ENCODE results near the gene PRPH2.

PRPH2 gene, protein sequence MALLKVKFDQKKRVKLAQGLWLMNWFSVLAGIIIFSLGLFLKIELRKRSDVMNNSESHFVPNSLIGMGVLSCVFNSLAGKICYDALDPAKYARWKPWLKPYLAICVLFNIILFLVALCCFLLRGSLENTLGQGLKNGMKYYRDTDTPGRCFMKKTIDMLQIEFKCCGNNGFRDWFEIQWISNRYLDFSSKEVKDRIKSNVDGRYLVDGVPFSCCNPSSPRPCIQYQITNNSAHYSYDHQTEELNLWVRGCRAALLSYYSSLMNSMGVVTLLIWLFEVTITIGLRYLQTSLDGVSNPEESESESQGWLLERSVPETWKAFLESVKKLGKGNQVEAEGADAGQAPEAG

DNA sequence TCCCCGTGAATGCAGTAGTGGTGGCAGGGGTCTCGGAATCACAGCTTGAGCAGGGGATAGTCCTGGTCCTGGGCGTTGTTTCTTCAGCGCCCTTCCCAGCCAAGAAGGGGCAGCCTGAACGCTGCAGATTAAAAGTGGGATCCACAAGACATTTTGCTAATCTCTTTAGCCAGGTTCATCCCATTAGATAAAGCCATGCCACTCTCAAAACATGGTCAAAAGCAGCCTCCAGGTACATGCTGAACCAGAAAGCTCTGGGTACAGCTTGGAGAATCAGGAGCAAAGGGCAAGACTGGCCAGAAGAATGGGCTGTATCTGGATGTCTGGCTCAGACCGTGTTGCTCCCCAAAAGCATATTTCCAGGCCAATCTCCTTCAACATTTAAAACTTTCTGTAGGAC lies at the start of gene PRPH2:
PRPH2 (minus strand) TSS at position 101 of the 400 bp plus-strand sequence. CDS start 263 bp downstream, outside the sequence.
- DNase-seq (ENCODE audit: low read depth in 2 of 2), result no peak

DNA sequence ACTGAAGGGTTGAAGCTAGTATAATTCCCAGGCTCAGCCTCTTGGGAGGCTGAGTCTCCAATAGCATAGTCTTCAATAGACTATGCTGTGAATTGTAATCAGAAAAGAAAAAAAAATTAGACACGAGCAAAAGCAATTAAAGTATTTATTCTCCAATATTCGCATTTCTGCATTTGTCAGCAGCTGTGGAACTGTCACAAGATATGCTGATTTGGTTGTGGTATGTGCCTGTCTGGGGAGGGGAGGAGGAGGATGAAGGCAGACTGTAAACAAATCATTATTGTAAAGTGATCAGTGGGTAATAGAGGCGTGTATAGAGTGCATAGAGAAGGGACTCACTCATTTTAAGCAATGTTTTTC lies 49.3 kb upstream of the PRPH2 start:
- DNase-seq (ENCODE audit: low read depth in 2 of 2), result no peak

DNA sequence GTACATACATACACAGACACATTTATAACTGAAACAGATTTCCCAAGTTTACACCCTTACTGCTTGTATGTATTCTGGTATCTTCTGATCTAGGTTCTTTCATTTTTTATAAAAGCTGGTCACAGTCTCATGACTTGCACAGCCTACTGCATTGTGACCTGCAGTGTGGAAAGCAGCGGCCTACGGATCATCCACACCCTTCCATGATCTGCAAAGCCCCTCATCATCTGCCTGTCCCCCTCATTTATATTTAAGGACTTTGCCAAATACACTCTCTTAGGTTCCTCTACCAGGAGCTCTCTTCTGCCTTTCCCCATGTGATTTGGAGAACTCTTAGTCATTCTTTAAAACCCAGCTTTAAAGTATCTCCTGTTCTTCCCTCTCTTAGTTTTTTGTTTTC lies 47.4 kb upstream of the PRPH2 start:
- no peak for DNase-seq (ENCODE audit: low read depth in 2 of 2)

DNA sequence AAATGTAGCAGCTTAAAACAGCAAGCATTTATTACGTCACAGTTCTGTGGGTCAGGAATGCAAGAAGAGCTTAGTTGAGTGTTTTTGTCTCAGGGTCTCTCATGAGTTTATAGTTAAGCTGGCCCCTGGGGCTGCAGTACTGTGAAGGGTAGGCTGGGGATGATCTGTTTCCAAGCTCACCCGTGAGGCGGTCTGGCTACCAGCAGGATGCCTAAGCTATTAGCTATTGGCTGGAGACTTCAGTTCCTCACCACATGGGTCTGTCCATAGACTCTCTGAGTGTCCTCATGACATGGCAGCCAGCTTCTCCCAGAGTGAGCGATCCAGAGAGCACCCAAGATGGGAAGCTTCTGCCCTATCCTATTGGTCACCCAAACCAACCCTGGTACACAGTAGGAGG lies 46.7 kb upstream of the PRPH2 start:
- DNase-seq (ENCODE audit: low read depth in 2 of 2), result no peak

DNA sequence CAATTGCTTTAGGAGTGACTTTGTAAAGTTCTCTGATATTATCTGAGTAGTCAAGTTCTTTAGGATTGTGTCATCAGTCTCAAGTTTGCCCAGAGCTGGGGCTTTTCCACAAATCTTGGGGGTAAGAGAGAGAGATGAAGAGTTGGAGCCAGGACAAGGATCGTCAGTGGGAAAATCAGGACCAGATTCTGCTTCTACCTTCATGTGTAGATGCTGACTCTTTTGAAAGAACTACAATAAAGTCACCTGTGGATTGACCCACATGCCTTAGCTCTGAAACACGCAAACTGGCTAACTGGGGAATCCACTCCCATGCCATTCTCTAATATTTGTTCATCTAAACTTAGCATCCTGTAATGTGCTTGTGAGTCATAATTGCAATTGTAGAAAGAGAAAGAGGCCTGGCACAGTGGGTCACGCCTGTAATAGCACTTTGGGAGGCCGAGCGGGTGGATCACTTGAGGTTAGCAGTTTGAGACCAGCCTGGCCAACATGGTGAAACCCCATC lies 43.8 kb upstream of the PRPH2 start:
- no peak for DNase-seq (ENCODE audit: low read depth in 2 of 2)

DNA sequence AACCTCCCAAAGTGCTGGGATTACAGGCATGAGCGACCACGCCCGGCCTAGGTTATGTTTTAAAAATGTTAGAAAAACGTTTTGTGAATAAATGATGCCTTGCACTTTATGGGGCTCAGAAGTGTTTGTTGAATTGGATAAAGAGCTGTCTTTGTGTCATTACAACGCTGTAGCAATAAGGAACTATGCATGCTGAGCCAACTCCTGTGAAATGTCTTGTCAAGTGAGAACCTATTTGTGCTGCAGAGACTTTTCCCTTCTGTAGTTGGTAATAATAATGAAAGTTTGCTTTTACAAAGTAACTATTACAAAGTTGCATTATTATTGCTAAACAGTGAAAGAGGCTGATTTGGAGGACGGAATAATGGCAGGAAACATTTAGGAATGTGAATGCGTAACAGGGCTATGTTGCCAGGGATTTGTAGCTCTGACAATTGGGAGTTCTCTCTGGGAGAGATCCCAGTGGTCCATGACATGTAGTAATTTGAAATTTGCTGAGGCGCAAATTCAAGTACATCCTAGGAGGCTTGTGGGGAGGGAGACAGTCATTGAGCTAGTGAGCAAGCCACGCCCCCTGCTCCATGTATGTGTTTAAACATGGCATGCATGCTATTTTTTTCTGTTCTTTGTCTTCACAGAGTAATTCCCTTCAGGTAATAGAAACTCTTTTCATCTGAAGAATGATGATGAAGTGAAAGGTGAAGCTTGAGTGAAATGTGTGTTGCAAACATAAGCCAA lies 42.7 kb upstream of the PRPH2 start:
- no peak for DNase-seq (ENCODE audit: low read depth in 2 of 2)

DNA sequence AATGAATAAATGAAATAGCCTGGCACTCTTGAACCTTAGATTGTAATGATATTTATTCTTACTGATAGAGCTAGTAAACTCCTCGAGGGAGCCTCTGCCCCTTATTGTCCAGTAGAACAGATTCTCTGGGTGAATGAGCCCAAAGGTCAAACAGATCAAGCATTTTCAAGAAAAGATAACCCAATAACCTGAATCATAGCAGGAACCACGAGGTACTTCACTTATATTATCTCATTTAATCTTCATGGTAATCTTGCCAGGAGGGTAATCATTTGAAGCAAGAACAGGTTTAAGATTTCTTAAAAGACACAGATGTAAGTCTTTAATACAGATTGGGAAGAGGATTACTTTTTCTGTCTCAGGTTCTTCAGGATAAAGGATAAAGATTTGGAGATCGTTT lies 40.6 kb upstream of the PRPH2 start:
- DNase-seq (ENCODE audit: low read depth in 2 of 2), result no peak

DNA sequence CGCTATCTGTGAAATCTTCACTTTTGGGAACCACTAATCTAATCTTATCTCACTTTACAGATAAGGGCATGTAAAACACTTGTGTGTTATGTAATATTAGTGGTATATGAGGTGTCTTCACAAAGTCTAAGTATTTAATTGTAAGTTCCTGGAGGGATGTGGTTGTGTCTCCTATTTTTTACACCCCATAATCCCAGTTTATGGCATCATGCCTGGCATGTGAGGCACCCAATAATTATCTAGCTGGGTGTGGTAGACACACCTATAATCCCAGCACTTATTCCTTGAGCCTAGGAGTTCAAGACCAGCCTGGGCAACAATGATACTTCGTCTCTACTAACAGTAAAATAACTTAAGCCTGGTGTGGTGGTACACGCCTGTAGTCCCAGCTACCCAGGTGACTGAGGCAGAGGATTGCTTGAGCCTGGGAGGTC lies 40.0 kb upstream of the PRPH2 start:
- DNase-seq (ENCODE audit: low read depth in 2 of 2), result no peak

DNA sequence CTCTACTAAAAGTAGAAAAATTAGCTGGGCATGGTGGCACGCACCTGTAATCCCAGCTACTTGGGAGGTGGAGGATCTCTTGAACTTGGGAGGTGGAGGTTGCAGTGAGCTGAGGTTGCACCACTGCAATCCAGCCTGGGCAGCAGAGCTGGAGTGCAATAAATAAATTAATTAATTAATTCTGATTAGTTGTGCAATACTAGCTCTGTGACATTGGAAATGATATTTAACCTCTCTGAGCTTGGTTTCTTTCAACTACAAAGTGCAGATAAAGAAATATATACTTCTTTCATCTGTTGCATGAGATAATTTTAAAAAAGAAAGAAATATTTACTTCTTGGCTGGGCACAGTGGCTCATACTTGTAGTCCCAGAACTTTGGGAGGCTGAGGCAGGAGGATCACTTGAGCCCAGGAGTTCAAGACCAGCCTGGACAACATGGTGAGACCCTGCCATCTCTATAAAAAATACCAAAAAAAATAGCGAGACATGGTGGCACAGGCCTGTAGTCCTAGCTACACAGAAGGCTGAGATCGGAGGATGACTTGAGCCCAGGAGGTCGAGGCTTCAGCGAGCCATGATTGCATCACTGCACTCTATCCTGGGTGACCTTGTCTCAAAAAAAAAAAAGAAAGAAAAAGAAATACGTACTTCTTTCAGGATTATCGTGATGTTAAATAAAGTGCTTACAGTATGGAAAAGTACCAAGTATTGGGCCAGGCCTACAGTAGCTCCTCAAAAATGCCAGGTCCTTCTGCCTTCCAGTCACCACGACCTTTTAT lies 39.1 kb upstream of the PRPH2 start:
- DNase-seq (ENCODE audit: low read depth in 2 of 2), result no peak

DNA sequence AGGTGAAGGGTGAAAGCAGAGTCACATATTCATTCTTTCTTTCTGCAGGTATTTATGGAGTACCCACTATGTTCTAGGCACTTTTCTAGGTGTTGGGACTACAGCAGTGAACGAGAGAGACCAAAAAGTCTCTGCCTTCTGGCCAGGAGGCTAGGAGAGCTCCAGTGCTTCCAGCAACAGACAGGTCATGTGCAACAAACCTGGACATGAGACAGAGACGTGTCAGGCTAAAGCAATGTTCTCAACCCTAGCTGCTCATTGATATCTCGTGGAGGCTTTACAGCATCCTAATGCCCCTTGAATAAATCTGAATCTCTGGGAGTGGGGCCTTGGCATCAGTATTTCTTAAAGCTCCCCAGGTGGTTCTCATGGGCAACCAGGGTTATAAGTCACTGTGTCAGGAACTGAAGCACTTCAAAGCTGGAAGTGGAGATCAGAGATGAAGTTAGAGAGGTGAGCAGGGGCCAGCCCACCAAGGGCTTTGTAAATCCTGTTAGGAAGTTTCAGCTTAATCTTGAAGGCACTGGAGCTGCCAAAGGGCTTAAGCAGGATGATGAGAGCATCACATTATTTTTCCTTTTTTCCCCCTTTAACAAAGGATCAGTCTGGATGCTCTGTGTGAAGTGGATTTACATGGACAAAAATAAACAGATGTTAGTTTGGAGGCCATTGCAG lies 36.5 kb upstream of the PRPH2 start:
- no peak for DNase-seq (ENCODE audit: low read depth in 2 of 2)

DNA sequence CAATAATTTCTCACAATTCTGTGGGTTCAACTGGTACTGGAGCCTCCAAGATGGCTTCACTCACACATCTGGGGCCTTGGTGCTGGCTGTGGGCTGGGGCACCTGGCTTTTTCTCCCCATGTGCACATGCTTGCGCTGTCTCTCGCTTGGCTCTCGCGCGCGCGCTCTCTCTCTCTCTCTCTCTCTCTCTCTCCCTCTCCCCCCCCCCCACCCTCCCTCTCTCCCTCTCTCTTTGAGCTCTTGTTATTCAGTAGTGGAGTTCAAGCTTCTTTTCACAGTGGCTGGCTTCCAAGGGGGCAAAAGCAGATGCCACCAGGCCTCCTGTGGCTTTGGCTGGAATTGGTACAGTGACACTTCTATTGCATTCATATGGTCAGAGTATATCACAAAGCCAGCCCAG lies 34.3 kb upstream of the PRPH2 start:
- no peak for DNase-seq (ENCODE audit: low read depth in 2 of 2)

DNA sequence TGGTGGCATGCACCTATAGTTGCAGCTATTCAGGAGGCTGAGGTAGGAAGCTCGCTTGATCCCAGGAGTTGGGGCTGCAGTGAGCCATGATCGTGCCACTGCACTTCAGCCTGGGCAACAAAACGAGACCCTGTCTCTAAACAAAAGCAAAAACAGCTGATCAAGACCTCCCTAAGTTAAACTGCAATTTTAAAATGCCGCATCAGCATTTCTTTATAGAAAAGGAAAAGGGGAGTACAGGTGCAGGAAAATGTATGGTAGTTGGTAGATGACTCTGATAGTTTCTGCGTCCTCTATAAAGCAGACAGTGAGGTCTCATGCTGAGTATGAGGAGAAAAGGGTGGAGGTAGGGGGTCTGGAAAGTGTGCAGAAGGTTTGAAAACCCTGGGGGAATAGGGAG lies 32.4 kb upstream of the PRPH2 start:
- no peak for DNase-seq (ENCODE audit: low read depth in 2 of 2)

DNA sequence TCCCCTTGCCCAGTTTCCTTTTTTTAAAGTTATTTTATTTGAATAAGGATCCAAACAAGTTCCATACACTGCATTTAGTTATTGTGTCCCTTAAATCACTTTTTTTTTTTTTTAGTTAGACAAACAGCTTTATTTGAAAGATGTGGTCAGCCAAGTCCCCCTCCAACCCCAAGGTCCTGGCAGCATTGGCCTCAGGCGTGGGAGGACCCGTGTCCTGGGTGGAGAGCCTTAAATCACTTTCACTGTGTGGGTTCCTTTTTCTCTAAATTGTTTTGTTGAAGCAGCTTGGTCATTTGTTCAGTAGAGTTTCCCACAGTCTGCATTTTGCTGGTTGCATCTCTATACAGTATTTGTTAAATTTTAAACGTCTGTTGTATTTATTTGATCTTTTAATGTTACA lies 28.7 kb upstream of the PRPH2 start:
- DNase-seq (ENCODE audit: low read depth in 2 of 2), result no peak

DNA sequence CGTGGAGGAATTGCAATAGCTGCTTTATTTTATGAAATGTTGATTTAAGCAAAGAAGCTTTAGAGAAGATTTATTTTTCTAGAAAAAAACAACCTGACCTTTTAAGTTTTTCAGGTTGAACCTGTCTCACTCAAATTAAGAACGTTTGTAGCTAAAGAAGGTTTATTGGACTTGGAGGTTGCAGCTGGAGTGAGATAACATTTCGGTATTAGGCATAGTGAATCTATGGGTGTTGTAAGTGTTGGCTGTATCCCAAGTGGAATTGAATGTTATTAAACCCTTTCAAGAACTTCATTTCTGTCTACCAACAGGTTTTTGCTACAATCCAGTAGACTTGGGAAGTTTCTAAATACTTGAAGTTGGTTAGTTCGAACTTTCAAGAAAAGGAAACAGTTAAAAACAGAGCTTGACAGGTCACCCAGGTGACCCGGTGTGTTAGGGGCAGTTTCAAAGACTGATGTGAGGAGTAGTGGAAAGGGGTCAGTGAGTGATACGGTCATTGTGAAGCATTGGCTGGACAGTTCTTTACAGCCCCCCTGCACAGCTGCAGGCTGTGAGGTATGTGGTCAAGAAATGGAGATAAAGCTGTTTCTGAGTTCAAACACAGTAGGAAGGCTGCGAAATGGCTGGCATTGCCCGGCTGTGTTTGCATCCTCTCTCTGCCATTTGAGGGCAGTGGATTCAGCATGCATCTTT lies 26.0 kb upstream of the PRPH2 start:
- DNase-seq (ENCODE audit: low read depth in 2 of 2), result no peak

DNA sequence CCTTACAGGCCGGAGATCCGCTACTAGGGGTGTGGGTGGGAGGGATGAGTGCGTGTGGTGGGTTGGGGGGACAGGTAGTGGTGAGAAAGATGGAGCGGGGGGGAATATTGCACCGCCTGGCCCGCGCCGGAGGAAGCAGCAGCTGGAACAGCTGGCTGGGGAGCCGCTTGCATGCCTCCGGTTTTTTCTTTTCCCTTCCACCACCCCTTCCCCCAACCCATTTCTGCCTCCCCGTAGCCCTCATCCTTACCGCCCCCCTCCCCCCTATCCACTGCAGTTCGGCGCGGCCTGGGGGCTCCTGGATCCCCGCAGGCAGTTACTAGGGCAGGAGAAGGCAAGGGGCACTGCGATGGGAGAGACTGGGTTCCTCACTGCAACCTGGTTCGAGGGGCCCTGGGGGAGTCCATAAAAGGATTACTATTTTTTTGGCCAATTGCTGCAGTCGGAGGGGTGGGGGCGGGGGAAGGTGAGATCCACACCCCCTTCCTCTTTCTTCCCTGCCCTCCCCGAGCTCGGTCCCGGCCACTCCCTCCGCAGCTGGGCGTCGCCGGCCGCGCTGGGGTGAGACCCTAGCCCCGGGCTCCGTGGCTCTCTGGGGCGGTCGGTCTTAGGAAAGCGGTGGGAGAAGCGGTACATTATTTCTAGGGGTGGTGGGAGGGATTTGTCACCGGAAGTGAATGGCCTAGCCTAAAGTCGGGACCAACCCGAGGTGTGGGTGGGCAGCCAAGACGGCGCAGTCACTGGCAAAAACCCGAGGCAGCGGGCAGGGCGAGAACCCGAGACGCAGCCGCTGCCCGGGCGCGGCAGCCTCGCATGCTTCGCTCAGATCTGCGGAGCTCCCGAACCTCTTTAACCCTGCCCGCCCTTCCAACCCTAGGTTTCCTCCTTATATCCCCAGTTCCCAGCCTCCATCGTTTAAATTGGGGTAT lies 24.3 kb upstream of the PRPH2 start:
- DNase-seq (ENCODE audit: low read depth in 2 of 2), result peak; percentile 48 to 56

DNA sequence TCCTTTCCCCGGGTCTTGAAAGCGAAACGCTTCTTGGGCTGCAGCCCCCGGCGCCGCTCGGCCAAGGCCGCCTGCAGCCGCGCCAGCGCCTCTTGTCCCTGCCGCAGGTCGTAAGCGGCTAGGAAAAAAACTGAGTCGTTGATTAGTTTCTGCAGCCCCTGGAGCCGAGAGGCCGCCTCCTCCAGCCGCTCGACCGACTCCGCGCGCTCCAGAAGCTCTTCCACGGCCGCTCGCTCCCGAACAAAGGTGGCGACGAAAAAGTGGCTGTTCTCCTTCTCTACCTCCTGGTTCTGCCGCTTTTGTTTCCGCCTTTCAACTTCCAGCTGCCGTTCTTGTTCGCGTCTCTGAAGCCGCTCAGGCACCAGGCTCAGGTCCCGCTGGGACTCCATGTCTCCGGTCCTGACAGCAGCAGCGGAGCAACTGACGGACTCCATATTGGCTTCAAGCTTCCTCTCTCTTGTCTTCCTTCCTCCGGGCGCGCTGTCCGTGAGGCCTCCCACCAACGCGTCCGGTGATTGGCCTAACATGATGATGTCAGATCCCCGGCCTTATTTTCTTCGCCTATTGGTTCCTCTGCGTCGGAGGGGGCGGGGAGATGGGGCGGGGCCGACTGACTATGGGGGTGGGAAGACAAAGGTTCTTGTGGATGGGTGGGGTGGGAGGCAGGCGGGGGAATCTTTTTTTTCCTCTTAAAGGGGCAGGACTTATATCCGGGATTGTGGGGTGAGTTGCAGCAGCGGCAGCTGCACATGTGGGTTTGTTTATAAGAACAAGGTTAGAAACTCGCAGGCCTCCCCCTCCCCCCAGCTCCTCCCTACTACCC lies 23.5 kb upstream of the PRPH2 start, which contains the start of gene TBCC:
TBCC (minus strand) TSS at position 464 of the 823 bp plus-strand sequence; CDS start at position 434, 30 bp downstream.
- DNase-seq (ENCODE audit: low read depth in 2 of 2), result peak; percentile 76 to 86

DNA sequence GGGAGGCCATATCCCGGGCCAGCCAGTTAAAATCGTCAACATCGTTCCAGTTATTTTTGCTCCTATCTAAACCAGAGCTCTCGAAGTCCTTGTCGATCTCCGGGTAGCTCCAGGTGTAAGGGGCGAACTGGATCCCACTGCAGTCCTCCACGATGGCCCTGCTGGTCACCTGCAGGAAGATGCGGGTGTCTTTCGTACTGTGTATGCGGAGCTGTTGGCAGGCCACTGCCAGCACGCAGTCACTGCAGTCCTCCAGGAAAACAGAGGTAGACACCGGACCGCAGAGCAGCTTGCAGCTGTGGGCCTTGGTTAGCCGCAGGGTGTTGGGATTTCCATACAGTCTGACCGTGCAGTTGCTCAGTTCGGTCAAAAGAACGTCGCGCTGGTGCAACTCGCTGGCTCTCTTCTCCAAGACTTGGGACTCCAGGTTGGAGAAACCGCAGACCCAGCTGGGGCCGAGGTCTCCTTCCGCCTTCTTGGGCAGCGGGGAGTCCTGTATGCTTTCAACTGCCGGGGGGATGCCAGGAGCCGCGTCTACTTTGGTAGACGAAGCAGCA lies 22.8 kb upstream of the PRPH2 start:
- no peak for DNase-seq (ENCODE audit: low read depth in 2 of 2)

DNA sequence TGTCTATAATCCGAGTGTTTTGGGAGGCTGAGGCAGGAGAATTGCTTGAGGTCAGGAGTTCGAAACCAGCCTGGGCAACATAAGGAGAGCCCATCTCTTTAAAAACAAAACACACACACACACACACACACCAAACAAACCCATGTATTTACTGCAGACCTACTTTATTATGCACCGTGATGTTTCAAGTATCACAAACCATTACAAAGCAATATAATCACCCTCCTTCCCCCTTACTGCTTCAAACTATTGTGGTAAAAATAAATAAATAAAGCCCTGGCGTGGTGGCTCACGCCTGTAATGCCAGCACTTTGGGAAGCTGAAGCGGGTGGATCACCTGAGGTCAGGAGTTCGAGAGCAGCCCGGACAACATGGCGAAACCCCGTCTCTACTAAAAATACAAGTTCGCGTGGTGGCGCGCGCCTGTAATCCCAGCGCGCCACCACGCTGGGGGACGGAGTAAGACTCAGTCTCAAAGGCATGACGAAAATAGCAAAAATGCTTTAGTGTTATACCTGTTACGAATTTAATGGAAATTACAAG lies 22.0 kb upstream of the PRPH2 start:
- DNase-seq (ENCODE audit: low read depth in 2 of 2), result no peak

Measured in stimulated activated CD4-positive, alpha-beta T cell treated with anti-CD3 and anti-CD28 coated beads, Interleukin-1b, Interleukin-23, amount 100 ng/mL, for 1 hour (primary cell).